ENCODE results near the gene AMPD2.

Gene AMPD2

DNA sequence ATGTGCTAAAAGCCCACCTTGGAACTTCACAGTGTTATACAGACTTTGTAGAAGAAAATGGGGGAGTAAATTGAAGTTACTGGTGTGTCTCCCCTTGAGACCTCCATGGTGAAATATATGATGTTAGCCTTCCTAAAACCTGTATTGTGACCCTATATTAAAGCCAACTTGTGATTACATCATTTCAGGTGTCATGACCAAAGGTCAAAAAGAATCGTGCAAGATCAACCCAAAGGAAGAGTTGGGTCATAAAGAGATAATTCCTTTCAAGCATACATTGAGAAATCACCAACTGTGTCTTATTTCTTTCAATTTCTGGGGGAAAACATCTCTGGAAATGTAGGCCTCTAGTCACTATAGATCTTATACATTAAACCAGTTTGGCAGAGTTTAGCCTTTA lies 34.9 kb upstream of the AMPD2 start:
- TF ChIP-seq, protein P1, sequence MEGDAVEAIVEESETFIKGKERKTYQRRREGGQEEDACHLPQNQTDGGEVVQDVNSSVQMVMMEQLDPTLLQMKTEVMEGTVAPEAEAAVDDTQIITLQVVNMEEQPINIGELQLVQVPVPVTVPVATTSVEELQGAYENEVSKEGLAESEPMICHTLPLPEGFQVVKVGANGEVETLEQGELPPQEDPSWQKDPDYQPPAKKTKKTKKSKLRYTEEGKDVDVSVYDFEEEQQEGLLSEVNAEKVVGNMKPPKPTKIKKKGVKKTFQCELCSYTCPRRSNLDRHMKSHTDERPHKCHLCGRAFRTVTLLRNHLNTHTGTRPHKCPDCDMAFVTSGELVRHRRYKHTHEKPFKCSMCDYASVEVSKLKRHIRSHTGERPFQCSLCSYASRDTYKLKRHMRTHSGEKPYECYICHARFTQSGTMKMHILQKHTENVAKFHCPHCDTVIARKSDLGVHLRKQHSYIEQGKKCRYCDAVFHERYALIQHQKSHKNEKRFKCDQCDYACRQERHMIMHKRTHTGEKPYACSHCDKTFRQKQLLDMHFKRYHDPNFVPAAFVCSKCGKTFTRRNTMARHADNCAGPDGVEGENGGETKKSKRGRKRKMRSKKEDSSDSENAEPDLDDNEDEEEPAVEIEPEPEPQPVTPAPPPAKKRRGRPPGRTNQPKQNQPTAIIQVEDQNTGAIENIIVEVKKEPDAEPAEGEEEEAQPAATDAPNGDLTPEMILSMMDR (IDR thresholded peaks at IDR 0.05; ENCODE audit: insufficient read depth, low read depth, low read length, missing control alignments), result no peak
- DNase-seq (ENCODE audit: low read depth), result no peak
- H3K4me3 ChIP-seq (ENCODE audit: low read depth, low read length), result no peak overlapping the region

GRCh38 chr1:109586055-109586454 lies 33.6 kb upstream of the AMPD2 start:
- TF ChIP-seq, protein P1 (IDR thresholded peaks at IDR 0.05; ENCODE audit: insufficient read depth, low read depth, low read length, missing control alignments), result no peak
- no peak for DNase-seq (ENCODE audit: low read depth)
- H3K4me3 ChIP-seq (ENCODE audit: low read depth, low read length), result no peak overlapping the region

DNA sequence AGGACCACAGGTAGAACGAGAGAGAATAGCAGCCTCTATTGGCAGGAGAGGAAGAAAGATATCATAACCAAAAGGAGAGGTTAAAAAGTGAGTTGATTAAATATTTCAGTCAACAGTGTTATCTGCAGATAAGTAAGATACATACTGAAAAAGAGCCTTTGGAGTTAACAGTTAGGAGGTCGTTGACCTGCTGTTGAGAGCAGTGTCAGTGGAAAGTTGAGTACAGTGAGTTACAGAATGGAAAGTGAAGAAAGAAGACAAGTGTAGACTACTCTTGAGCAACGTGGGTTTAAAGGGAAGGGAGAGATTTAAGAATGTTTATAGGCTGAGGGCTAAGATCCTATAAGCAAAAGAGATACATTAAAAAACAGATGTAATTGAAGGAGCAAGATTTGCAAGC lies 30.5 kb upstream of the AMPD2 start:
- TF ChIP-seq, protein P1 (IDR thresholded peaks at IDR 0.05; ENCODE audit: insufficient read depth, low read depth, low read length, missing control alignments), result no peak
- no peak for DNase-seq (ENCODE audit: low read depth)
- no peak overlapping the region for H3K4me3 ChIP-seq (ENCODE audit: low read depth, low read length)

DNA sequence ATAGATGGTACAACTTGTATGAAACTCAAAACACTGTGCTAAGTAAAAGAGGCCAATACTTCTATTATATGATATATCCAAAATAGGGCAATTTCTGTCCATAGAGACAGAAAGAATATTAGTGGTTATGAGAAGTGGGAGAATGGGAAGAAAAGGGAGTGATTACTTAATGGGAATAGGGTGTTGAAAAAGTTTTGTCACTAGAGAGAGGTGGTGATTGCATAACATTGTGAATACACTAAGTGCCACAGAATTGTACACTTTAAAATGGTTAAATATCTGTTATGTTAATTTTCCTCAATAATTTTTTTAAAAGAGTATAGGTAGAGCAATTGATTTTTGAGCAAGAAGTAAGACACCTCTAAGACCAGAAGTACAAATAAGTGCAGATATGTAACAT lies 30.0 kb upstream of the AMPD2 start:
- no peak for DNase-seq (ENCODE audit: low read depth)
- H3K4me3 ChIP-seq (ENCODE audit: low read depth, low read length), result no peak overlapping the region
- TF ChIP-seq, protein P1 (IDR thresholded peaks at IDR 0.05; ENCODE audit: insufficient read depth, low read depth, low read length, missing control alignments), result no peak

DNA sequence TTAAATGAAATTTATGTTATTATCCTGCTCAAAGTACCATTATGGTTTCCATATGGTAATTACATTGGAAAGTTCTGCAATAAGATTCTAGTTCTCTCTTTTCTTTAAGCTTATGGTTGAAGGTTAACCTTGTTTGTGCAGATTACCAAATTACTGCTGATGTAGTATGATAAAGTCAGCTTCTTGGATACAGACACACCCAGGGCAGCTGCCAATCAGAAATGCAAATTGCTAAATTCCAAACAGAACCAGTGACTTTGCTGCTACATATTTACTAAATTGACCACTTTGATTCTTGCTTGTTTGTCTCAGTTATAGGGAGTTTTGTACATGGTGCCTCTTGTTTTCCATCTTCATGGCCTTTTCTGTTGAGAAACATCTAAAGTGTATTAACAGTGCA lies 26.7 kb upstream of the AMPD2 start:
- TF ChIP-seq, protein P1 (IDR thresholded peaks at IDR 0.05; ENCODE audit: insufficient read depth, low read depth, low read length, missing control alignments), result no peak

DNA sequence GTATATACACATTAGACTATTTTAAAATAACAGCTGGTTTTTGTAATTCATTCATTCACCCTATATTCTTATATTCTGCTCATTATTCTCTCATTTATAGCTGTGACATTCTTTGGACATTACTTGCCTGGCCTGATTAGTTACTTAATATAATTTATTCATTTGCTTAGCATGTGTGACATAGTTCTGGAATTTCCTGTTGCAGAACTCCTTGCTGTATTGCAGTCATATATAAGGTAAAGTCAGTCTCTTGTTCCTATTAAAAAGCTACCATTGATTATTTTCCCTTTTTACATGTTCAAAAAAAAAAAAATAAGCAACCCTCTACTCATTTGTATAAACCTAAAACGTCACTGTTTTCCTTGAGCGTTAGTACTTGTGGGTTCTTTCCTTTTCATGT lies 24.1 kb upstream of the AMPD2 start:
- TF ChIP-seq, protein P1 (IDR thresholded peaks at IDR 0.05; ENCODE audit: insufficient read depth, low read depth, low read length, missing control alignments), result no peak
- H3K4me3 ChIP-seq (ENCODE audit: low read depth, low read length), result no peak overlapping the region
- no peak for DNase-seq (ENCODE audit: low read depth)

More for the DNA sequence above, 26.7 kb upstream of the AMPD2 start:
- H3K4me3 ChIP-seq (ENCODE audit: low read depth, low read length), result no peak overlapping the region
- DNase-seq (ENCODE audit: low read depth), result no peak

DNA sequence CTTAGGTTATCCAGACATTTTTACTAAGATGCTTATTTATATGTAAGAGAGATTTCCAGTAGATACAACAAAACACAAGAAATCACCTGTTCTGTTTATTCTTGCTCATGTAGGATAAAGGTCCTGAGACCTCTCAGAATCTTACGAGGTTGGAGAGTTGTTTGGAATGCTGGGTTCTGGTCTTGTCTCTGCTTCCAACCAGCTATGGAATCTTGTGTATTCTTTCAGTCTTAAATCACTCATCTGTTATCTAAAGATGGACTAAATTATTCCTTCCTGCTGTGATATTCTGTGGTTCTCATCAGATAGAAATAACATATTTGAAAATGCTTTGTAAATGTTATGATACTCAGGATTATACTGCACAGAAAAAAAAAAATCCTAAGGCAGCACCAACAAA lies 21.5 kb upstream of the AMPD2 start:
- H3K4me3 ChIP-seq (ENCODE audit: low read depth, low read length), result no peak overlapping the region
- DNase-seq (ENCODE audit: low read depth), result no peak
- TF ChIP-seq, protein P1 (IDR thresholded peaks at IDR 0.05; ENCODE audit: insufficient read depth, low read depth, low read length, missing control alignments), result no peak

Measured in GM12865 (cell line).